OCI-LY7 (cell line): Measurements from ENCODE around the gene CLEC12A.

Experiments used
- CTCF ChIP-seq: fragments of 200-600 bp; sonication (generic); conservative IDR thresholded peaks from 2 replicates; pipeline ENCODE4 v1.5.1; 2014; ENCODE audit warnings: mild to moderate bottlenecking, antibody characterized with exemption, low read length, moderate library complexity, mixed read lengths
- EZH2phosphoT487 ChIP-seq: fragments of 200-600 bp; sonication (generic); IDR thresholded peaks from 2 replicates; pipeline ENCODE4 v1.6.1; 2018; ENCODE audit warnings: low read depth, borderline replicate concordance, mild to moderate bottlenecking, mixed run types, antibody characterized with exemption, low read length, moderate library complexity, mixed read lengths

DNA sequence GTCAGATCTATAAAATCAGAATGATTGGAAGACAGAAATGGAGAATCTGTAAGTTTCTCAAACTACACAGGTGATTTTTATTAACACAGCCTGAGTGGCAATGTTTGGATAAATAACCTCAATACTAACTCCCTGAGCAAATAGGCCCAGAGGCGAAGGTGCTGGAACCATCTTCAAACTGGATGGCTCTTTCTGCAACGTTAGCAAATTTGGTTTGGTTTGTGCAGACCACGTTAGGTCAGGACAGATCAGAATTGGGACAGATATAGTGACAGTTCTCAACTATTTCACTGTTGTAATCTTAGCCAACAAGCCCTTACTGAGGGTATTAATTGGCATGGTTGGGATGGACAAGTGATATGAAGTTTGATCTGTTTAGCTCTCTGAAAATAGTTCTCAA, 50.1 kb downstream of the CLEC12A start:
- TF ChIP-seq CTCF (no peak), EZH2phosphoT487 (no peak)
